GM23338 (cell line): ENCODE measurements around the gene MORC3. TPM values are rescaled to one million over a fixed set of nuclear protein-coding genes. Genes with fewer than 3 reads are reported as not detected.

Experiments used
- ATAC-seq: fragments of 200-7000 bp; cut with Tn5 transposase; 3 replicates; pipeline ENCODE4 v1.9.1; 2020
- DNase-seq: peaks from one replicate; pipeline ENCODE4 v3.0.0-alpha.2; 2015; ENCODE audit warnings: low spot score
- H2AFZ ChIP-seq: fragments of 200-600 bp; sonication (generic); 2 replicates; pipeline ENCODE4 v1.8.0; 2016; ENCODE audit warnings: antibody characterized with exemption, mild to moderate bottlenecking, moderate library complexity
- H3F3A ChIP-seq: fragments of 200-600 bp; sonication (generic); replicated peaks from 2 replicates; pipeline ENCODE4 v1.8.0; 2017; ENCODE audit warnings: antibody characterized with exemption, mixed run types, low read depth
- H3K27ac ChIP-seq: fragments of 200-600 bp; sonication (generic); 2 replicates; pipeline ENCODE4 v1.6.1; 2016; ENCODE audit warnings: low read depth
- H3K27me3 ChIP-seq: fragments of 200-600 bp; sonication (generic); 2 replicates; pipeline ENCODE4 v1.8.0; 2016; ENCODE audit warnings: mild to moderate bottlenecking, mixed run types, moderate library complexity; ENCODE audit not compliant: insufficient read depth
- H3K36me3 ChIP-seq: fragments of 200-600 bp; sonication (generic); 2 replicates; pipeline ENCODE4 v1.8.0; 2016; ENCODE audit warnings: mild to moderate bottlenecking; ENCODE audit not compliant: insufficient read depth
- H3K4me1 ChIP-seq: fragments of 200-600 bp; sonication (generic); 2 replicates; pipeline ENCODE4 v1.8.0; 2016; ENCODE audit warnings: mild to moderate bottlenecking, moderate library complexity; ENCODE audit not compliant: insufficient read depth
- H3K4me2 ChIP-seq: fragments of 200-600 bp; sonication (generic); 2 replicates; pipeline ENCODE4 v1.7.1; 2017; ENCODE audit warnings: mixed run types
- H3K4me3 ChIP-seq: fragments of 200-600 bp; sonication (generic); 2 replicates; pipeline ENCODE4 v1.6.1; 2016; ENCODE audit warnings: mixed run types
- H3K79me2 ChIP-seq: fragments of 200-600 bp; sonication (generic); replicated peaks from 2 replicates; pipeline ENCODE4 v1.8.0; 2017; ENCODE audit warnings: mild to moderate bottlenecking; ENCODE audit not compliant: insufficient read depth
- H3K9me2 ChIP-seq: fragments of 200-600 bp; sonication (generic); 2 replicates; pipeline ENCODE4 v1.8.0; 2017; ENCODE audit not compliant: insufficient read depth
- H4K20me1 ChIP-seq: fragments of 200-600 bp; sonication (generic); replicated peaks from 2 replicates; pipeline ENCODE4 v1.8.0; 2017; ENCODE audit warnings: mild to moderate bottlenecking; ENCODE audit not compliant: insufficient read depth
- H3K27ac Mint-ChIP-seq: 2 replicates; pipeline ENCODE4 v1.8.0; 2020; ENCODE audit warnings: inconsistent platforms, mild to moderate bottlenecking, moderate library complexity, mixed read lengths
- H3K27me3 Mint-ChIP-seq: 3 replicates; pipeline ENCODE4 v1.8.0; 2022; ENCODE audit warnings: low read depth, mild to moderate bottlenecking, moderate library complexity, mixed read lengths, inconsistent platforms; ENCODE audit not compliant: insufficient read depth, poor library complexity
- H3K36me3 Mint-ChIP-seq: 3 replicates; pipeline ENCODE4 v1.8.0; 2021; ENCODE audit warnings: low read depth, mild to moderate bottlenecking, inconsistent platforms, moderate library complexity, mixed read lengths
- H3K4me1 Mint-ChIP-seq: 3 replicates; pipeline ENCODE4 v1.8.0; 2020; ENCODE audit warnings: mild to moderate bottlenecking, inconsistent platforms, mixed read lengths
- H3K4me3 Mint-ChIP-seq: 3 replicates; pipeline ENCODE4 v1.8.0; 2021; ENCODE audit warnings: moderate library complexity, mild to moderate bottlenecking, inconsistent platforms, mixed read lengths
- H3K9me3 Mint-ChIP-seq: 3 replicates; pipeline ENCODE4 v1.8.0; 2020; ENCODE audit warnings: moderate library complexity, mild to moderate bottlenecking, inconsistent platforms, mixed read lengths
- NANOG ChIP-seq: IDR thresholded peaks from 2 replicates; pipeline ENCODE4 v1.6.1; 2016; ENCODE audit warnings: antibody characterized with exemption, borderline replicate concordance
- POLR2AphosphoS5 ChIP-seq: IDR thresholded peaks from 2 replicates; pipeline ENCODE4 v1.6.1; 2016; ENCODE audit warnings: antibody characterized with exemption, low read depth
- STAT1 ChIP-seq: IDR thresholded peaks from one replicate; pipeline ENCODE4 v1.6.1; 2016; ENCODE audit warnings: antibody characterized with exemption; ENCODE audit not compliant: unreplicated experiment
- polyA plus RNA-seq: library from polyadenylated mRNA; unstranded; fragments of >200 nt; fragmentation: Nextera tagmentation; extraction: Ambion mirVana; gene quantifications from 2 replicates; pipeline ENCODE4 v1.2.1, GENCODE V29; 2016
- total RNA-seq: library from RNA; depleted of rRNA; stranded (reverse); fragments of >200 nt; shearing (Covaris generic); gene quantifications from 2 replicates; pipeline ENCODE4 v1.2.3, GENCODE V29; 2014
- TF ChIP-seq, protein P1 (sequence below), 2 experiments: fragments of 200-600 bp in 1 of 2; sonication (generic) in 1 of 2; conservative IDR thresholded peaks; 2 replicates each; pipeline versions ENCODE4 v1.5.1 to v1.6.1; 2016 to 2017; ENCODE audit warnings: antibody characterized with exemption in 2 of 2, low read depth in 2 of 2, mild to moderate bottlenecking in 2 of 2, moderate library complexity in 1 of 2
- TF ChIP-seq, protein P2 (sequence below): fragments of 250-450 bp; sonication (Bioruptor Pico); IDR thresholded peaks from 2 replicates; pipeline ENCODE4 v1.5.0; 2020; ENCODE audit warnings: mild to moderate bottlenecking, moderate library complexity
- TF ChIP-seq, protein P3 (sequence below): IDR thresholded peaks from 2 replicates; pipeline ENCODE4 v1.6.1; 2016; ENCODE audit warnings: antibody characterized with exemption
- TF ChIP-seq, protein P4 (sequence below): IDR thresholded peaks from one replicate; pipeline ENCODE4 v1.6.1; 2018; ENCODE audit warnings: antibody characterized with exemption; ENCODE audit not compliant: unreplicated experiment

Gene MORC3
- total and polyA plus RNA-seq, 2 experiments from 2014 or later = 11.5 to 25.4 TPM

DNA sequence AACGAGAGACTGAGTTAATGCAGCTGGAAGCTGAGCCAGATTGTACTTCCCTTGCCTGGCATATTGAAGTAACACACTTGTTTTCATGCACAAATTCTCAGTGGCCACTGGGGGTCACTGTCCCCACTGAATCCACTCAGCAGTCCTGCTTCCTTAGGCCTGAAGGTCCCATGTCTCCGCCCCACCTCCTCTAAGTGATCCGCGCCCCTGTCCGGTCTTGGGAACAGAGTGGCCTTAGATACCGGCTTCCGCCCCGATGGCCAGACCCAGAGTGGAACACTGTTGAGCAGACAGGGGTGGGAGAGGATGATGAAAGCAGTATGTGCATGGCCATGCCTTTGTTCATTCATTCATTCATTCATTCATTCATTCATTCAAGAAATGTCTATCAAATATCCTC lies 100.0 kb downstream of the MORC3 start:
- peaks cover 9% of the 10 kb centered on the region for H3K27me3 Mint-ChIP-seq
- peaks cover 22% of the 10 kb centered on the region for H3K4me1 Mint-ChIP-seq
- no peak overlapping the region for H3K27ac Mint-ChIP-seq
- Histone ChIP-seq H3K36me3 (no peaks in the 10 kb centered on the region; the same call in 1 of the 2 replicates), H4K20me1 (0 out of 2 replicates have a peak, but pooled peaks cover 4% of the 10 kb centered on the region), H3K4me2 (no peak overlapping the region), H2AFZ (no peak overlapping the region), H3K79me2 (no peaks in the 10 kb centered on the region), H3K9me2 (no peaks in the 10 kb centered on the region), H3K4me1 (no peaks in the 10 kb centered on the region), H3K4me3 (no peak overlapping the region), H3K27me3 (no peaks in the 10 kb centered on the region), H3K27ac (no peak overlapping the region), H3F3A (no peaks in the 10 kb centered on the region; the same call in 1 of the 2 replicates)
- no peak for TF ChIP-seq POLR2AphosphoS5
- TF ChIP-seq, protein P1, sequence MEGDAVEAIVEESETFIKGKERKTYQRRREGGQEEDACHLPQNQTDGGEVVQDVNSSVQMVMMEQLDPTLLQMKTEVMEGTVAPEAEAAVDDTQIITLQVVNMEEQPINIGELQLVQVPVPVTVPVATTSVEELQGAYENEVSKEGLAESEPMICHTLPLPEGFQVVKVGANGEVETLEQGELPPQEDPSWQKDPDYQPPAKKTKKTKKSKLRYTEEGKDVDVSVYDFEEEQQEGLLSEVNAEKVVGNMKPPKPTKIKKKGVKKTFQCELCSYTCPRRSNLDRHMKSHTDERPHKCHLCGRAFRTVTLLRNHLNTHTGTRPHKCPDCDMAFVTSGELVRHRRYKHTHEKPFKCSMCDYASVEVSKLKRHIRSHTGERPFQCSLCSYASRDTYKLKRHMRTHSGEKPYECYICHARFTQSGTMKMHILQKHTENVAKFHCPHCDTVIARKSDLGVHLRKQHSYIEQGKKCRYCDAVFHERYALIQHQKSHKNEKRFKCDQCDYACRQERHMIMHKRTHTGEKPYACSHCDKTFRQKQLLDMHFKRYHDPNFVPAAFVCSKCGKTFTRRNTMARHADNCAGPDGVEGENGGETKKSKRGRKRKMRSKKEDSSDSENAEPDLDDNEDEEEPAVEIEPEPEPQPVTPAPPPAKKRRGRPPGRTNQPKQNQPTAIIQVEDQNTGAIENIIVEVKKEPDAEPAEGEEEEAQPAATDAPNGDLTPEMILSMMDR (conservative IDR thresholded peaks at IDR 0.05; ENCODE audit: low read depth in 2 of 2) = peak; percentile 77 to 88
- no peak overlapping the region for H3K4me3 Mint-ChIP-seq
- ATAC-seq = peak; percentile 72
- peaks cover 24% of the 10 kb centered on the region for H3K36me3 Mint-ChIP-seq
- no peaks in the 10 kb centered on the region; the same call in 2 of the 3 replicates for H3K9me3 Mint-ChIP-seq
- DNase-seq = peak; percentile 91

DNA sequence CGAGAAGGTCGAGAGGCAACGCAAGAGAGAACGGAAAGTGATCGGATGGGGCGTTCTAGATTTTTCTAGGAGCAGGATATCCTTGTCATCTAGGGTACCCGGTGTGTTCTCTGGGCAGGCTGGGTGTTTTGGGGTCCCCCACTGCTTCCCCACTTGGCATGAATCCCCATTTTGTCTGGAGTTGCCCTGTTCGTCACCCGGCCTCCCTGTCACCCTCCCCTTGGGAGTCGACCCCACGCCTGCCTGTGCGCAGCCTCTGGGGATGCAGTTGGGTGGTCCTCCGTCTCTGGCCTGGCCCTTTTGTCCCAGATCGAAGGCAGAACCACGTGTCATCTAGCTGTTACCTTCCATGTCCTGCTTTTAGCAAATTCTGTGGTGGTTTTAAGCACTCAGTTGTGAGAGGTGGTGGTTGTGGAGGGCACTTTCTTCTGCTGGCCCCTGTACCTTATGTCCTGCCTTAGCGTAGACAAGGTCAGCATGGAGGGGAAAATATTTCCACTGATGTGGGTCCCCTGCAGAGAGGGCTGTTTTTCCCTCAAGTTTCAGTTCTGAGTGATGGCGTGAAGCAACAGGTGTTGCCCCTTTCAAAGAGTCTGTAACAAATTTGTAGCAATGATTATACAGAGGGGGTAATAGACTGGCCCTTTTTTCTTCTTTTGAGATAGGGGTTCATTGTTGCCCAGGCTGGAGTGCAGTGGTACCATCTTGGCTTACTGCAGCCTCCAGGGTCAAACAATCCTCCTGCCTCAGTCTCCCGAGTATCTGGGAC lies 100.8 kb downstream of the MORC3 start:
- Histone ChIP-seq H3K36me3 (no peaks in the 10 kb centered on the region; the same call in 1 of the 2 replicates), H3K4me3 (no peak overlapping the region), H3K9me2 (no peaks in the 10 kb centered on the region), H3K4me1 (no peaks in the 10 kb centered on the region), H3K27me3 (no peaks in the 10 kb centered on the region), H3K79me2 (no peaks in the 10 kb centered on the region), H2AFZ (no peak overlapping the region), H3K4me2 (no peak overlapping the region), H3F3A (no peaks in the 10 kb centered on the region; the same call in 1 of the 2 replicates), H4K20me1 (0 out of 2 replicates have a peak, but pooled peaks cover 4% of the 10 kb centered on the region), H3K27ac (no peak overlapping the region)
- Mint-ChIP-seq H3K27ac (no peak overlapping the region), H3K27me3 (peaks cover 12% of the 10 kb centered on the region), H3K4me1 (peaks cover 17% of the 10 kb centered on the region), H3K4me3 (no peak overlapping the region), H3K36me3 (peaks cover 17% of the 10 kb centered on the region), H3K9me3 (no peaks in the 10 kb centered on the region; the same call in 2 of the 3 replicates)
- ATAC-seq (no peak), DNase-seq (no peak)
- no peak for TF ChIP-seq STAT1
- TF ChIP-seq, protein P2, sequence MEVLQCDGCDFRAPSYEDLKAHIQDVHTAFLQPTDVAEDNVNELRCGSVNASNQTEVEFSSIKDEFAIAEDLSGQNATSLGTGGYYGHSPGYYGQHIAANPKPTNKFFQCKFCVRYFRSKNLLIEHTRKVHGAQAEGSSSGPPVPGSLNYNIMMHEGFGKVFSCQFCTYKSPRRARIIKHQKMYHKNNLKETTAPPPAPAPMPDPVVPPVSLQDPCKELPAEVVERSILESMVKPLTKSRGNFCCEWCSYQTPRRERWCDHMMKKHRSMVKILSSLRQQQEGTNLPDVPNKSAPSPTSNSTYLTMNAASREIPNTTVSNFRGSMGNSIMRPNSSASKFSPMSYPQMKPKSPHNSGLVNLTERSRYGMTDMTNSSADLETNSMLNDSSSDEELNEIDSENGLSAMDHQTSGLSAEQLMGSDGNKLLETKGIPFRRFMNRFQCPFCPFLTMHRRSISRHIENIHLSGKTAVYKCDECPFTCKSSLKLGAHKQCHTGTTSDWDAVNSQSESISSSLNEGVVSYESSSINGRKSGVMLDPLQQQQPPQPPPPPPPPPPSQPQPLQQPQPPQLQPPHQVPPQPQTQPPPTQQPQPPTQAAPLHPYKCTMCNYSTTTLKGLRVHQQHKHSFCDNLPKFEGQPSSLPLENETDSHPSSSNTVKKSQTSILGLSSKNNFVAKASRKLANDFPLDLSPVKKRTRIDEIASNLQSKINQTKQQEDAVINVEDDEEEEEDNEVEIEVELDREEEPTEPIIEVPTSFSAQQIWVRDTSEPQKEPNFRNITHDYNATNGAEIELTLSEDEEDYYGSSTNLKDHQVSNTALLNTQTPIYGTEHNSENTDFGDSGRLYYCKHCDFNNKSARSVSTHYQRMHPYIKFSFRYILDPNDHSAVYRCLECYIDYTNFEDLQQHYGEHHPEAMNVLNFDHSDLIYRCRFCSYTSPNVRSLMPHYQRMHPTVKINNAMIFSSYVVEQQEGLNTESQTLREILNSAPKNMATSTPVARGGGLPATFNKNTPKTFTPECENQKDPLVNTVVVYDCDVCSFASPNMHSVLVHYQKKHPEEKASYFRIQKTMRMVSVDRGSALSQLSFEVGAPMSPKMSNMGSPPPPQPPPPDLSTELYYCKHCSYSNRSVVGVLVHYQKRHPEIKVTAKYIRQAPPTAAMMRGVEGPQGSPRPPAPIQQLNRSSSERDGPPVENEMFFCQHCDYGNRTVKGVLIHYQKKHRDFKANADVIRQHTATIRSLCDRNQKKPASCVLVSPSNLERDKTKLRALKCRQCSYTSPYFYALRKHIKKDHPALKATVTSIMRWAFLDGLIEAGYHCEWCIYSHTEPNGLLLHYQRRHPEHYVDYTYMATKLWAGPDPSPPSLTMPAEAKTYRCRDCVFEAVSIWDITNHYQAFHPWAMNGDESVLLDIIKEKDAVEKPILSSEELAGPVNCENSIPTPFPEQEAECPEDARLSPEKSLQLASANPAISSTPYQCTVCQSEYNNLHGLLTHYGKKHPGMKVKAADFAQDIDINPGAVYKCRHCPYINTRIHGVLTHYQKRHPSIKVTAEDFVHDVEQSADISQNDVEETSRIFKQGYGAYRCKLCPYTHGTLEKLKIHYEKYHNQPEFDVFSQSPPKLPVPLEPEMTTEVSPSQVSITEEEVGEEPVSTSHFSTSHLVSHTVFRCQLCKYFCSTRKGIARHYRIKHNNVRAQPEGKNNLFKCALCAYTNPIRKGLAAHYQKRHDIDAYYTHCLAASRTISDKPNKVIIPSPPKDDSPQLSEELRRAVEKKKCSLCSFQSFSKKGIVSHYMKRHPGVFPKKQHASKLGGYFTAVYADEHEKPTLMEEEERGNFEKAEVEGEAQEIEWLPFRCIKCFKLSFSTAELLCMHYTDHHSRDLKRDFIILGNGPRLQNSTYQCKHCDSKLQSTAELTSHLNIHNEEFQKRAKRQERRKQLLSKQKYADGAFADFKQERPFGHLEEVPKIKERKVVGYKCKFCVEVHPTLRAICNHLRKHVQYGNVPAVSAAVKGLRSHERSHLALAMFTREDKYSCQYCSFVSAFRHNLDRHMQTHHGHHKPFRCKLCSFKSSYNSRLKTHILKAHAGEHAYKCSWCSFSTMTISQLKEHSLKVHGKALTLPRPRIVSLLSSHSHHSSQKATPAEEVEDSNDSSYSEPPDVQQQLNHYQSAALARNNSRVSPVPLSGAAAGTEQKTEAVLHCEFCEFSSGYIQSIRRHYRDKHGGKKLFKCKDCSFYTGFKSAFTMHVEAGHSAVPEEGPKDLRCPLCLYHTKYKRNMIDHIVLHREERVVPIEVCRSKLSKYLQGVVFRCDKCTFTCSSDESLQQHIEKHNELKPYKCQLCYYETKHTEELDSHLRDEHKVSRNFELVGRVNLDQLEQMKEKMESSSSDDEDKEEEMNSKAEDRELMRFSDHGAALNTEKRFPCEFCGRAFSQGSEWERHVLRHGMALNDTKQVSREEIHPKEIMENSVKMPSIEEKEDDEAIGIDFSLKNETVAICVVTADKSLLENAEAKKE (CRISPR knock-in tag) = no peak
- TF ChIP-seq, protein P3, sequence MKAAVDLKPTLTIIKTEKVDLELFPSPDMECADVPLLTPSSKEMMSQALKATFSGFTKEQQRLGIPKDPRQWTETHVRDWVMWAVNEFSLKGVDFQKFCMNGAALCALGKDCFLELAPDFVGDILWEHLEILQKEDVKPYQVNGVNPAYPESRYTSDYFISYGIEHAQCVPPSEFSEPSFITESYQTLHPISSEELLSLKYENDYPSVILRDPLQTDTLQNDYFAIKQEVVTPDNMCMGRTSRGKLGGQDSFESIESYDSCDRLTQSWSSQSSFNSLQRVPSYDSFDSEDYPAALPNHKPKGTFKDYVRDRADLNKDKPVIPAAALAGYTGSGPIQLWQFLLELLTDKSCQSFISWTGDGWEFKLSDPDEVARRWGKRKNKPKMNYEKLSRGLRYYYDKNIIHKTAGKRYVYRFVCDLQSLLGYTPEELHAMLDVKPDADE = no peak
- no peak for TF ChIP-seq NANOG
- no peak for TF ChIP-seq POLR2AphosphoS5
- TF ChIP-seq, protein P4, sequence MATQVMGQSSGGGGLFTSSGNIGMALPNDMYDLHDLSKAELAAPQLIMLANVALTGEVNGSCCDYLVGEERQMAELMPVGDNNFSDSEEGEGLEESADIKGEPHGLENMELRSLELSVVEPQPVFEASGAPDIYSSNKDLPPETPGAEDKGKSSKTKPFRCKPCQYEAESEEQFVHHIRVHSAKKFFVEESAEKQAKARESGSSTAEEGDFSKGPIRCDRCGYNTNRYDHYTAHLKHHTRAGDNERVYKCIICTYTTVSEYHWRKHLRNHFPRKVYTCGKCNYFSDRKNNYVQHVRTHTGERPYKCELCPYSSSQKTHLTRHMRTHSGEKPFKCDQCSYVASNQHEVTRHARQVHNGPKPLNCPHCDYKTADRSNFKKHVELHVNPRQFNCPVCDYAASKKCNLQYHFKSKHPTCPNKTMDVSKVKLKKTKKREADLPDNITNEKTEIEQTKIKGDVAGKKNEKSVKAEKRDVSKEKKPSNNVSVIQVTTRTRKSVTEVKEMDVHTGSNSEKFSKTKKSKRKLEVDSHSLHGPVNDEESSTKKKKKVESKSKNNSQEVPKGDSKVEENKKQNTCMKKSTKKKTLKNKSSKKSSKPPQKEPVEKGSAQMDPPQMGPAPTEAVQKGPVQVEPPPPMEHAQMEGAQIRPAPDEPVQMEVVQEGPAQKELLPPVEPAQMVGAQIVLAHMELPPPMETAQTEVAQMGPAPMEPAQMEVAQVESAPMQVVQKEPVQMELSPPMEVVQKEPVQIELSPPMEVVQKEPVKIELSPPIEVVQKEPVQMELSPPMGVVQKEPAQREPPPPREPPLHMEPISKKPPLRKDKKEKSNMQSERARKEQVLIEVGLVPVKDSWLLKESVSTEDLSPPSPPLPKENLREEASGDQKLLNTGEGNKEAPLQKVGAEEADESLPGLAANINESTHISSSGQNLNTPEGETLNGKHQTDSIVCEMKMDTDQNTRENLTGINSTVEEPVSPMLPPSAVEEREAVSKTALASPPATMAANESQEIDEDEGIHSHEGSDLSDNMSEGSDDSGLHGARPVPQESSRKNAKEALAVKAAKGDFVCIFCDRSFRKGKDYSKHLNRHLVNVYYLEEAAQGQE = no peak
